T-helper 2 cell (primary cell): ENCODE measurements around the gene SIGLEC9.

ENCODE experiments used
- DNase-seq, 5 experiments: peaks; one replicate each; pipeline versions ENCODE4 v3.0.0 to v3.0.0-alpha.2; 2012 to 2022
- total RNA-seq, 2 donors: gene quantifications; one replicate each; lab custom pipeline; 2026; lab: John Stamatoyannopoulos, UW

SIGLEC9 gene
- 0 to 0.61 reads per million in 2 donors for total RNA-seq

DNA sequence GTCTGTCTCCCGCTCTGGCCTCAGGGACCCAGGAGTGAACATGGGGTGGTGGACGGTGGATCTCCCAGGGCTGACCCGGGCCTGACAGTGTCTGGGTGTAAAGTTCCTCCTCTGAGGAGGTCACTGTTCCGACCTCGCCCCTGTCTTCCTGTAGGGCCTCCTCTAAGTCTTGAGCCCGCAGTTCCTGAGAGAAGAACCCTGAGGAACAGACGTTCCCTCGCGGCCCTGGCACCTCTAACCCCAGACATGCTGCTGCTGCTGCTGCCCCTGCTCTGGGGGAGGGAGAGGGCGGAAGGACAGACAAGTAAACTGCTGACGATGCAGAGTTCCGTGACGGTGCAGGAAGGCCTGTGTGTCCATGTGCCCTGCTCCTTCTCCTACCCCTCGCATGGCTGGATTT is at the start of gene SIGLEC9:
Gene SIGLEC9 (plus strand): TSS at position 178 of the 400 bp plus-strand sequence. CDS start 69 bp downstream, at position 247.
- no peak for DNase-seq

DNA sequence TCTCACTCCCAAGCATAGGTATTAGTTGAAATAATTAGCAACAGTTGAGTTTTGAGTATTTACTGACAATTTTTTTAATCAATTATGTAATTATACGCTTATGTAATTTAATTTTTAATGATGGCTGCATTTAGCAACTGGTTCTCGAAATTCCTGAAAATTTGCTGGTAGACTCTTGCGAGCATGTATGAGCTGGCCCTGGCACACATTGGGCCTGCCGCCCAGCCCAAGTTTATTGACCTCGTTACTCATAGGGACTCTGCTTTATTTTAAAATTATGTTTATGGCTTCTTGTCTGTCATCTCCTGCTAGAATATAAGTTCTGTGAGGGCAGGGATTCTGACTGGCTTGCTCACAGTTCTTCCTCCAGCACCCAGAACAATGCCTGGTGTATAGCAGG is 48.7 kb upstream of the SIGLEC9 start:
- no peak for DNase-seq

DNA sequence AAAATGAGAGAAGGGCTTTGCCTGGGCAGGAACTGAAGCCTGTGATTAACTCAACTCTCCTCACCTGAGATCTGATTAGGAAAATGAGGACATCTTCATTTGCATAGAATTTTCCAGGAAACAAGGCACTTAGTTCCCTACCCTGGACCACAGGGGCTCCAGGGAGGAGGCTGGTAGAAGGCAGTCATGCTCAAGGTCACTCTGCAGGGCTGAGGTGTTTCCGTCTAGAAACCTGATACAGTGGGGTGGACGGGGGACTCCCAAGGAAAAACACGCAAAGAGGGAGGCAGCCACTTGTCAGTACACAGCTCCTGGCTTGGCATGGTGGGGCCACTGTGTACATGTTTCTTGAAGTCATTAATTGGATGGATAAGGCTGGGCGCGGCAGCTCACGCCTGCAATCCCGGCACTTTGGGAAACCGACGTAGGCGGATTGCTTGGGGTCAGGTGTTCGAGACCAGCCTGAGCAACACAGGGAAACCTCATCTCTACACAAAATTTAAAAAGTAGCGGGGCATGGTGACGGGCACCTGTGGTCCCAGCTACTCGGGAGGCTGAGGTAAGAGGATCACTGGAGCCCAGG is 48.0 kb upstream of the SIGLEC9 start:
- no peak for DNase-seq

GRCh38 chr19:51078104-51078503 is 46.6 kb upstream of the SIGLEC9 start:
- no peak for DNase-seq

- DNase-seq = no peak
Observed at GRCh38 chr19:51078731-51079130, 46.0 kb upstream of the SIGLEC9 start.

- DNase-seq = no peak
Observed at GRCh38 chr19:51079481-51080110, 45.1 kb upstream of the SIGLEC9 start.

DNA sequence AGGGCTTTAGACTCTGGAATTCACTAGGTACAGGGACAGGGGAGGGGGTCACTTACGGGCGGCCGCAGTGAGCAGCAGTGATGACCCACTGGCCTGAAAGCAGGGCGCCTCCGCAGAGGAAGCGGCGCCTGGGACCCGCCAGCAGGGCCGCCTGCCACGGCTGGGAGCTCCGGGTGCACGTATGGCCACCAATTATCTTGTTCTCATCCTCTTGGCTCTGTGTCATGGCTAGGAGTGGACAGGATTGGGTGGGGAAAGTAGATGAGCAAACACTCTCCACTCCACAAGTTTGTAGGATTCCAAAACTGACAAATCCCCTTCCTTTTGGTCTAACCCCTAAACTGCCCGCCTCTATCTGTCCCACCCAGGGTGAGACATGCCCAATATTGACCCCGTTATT is 43.2 kb upstream of the SIGLEC9 start:
- DNase-seq = no peak

DNA sequence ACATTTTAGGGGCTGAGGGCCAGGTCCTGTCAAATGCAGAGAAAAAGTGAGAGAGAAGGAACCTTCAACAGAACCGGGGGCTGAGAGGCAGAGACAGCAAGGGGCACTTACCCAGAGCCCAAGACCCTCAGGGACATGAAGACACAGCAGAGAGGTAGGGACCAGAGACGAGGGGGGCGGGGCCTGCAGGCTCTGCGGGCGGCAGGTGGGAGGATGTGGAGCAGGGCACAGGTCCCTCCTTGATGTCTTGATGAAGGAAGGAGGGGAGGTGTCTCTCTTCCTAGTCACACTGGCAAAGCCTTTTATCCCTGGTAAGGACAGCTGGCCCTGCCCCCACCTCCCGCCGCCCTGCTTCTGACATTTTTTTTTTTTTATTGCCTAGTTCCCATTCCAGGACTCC is 42.1 kb upstream of the SIGLEC9 start, which contains the start of gene KLK14:
Gene KLK14 (minus strand): TSS at position 277 of the 400 bp plus-strand sequence. CDS start 273 bp downstream, at position 4.
- no peak for DNase-seq

DNA sequence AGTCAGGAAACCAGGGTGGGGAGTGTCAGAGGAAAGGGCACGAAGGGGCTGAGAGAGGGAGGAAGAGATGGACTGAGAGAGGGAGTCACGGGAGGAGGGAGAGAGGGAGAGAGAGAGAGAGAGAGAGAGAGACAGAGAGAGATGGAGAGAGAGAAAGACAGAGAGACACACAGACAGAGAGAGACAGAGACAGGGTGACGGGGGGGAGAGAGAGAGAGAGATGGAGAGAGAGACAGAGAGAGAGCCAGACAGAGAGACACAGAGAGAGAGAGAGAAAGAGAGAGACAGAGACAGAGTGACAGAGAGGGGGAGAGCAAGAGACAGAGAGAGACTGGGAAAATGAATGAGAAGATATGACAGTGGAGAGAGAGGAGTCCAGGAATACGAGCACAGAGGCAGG is 41.5 kb upstream of the SIGLEC9 start:
- DNase-seq = no peak

- DNase-seq = no peak
Observed at GRCh38 chr19:51083783-51084182, 40.9 kb upstream of the SIGLEC9 start.

DNA sequence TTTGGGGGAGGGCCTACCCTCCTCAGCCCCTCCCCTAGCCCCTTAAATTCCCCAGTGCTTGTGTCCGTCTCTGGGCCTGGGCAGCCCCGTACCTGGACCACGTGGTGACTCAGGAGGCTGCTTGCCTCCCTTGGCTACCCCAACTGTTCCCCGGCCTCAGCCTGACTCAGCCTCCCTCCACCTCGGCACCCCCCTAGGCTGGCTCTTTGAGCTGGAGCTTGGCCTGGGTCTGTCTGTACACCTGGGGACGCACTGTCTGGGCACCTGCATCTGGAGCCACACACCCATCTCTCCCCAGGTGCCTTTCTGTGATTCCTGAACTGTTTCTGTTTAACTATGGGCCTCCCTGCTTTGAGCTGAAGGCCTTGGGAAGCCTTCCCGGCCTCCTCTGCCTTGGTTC is 40.2 kb upstream of the SIGLEC9 start:
- DNase-seq = no peak

DNA sequence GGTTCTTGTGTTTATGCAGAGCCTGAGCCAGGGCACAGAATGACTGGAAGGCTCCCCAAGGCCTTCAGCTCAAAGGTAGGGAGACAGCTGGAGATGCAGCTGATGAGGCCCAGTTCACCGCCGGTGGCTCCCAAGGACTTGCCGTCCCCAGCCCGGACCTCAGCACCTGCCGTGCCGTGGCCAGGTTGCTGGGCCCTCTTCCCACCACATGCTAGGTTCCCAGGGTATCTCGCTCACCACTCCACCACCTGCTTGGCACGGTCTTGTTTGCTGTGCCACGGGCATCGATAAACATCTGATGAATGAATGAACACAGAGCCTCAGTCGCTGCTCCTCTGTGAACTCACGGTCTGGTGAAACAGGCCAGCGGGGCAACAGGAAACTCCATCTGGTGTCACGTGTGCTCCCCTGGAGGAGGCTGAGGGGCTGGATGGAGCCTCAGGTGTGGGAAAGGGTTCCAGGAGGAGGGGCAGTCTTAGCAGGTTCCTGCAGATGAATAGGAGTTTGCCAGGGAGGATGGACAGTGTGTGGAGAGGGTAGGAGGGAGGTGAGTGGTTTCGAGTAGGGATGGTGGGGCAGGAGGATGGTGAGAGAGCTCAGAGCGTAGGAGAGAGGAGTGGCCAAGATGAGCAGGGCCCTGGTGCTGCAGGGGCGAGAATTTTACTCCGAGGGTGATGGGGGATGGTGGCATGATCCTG is 38.4 kb upstream of the SIGLEC9 start:
- no peak for DNase-seq

- no peak for DNase-seq
Observed at GRCh38 chr19:51089786-51090185, 34.9 kb upstream of the SIGLEC9 start.

- DNase-seq = no peak
Observed at GRCh38 chr19:51090471-51090870, 34.2 kb upstream of the SIGLEC9 start.

GRCh38 chr19:51091126-51091525 is 33.6 kb upstream of the SIGLEC9 start:
- DNase-seq = no peak

DNA sequence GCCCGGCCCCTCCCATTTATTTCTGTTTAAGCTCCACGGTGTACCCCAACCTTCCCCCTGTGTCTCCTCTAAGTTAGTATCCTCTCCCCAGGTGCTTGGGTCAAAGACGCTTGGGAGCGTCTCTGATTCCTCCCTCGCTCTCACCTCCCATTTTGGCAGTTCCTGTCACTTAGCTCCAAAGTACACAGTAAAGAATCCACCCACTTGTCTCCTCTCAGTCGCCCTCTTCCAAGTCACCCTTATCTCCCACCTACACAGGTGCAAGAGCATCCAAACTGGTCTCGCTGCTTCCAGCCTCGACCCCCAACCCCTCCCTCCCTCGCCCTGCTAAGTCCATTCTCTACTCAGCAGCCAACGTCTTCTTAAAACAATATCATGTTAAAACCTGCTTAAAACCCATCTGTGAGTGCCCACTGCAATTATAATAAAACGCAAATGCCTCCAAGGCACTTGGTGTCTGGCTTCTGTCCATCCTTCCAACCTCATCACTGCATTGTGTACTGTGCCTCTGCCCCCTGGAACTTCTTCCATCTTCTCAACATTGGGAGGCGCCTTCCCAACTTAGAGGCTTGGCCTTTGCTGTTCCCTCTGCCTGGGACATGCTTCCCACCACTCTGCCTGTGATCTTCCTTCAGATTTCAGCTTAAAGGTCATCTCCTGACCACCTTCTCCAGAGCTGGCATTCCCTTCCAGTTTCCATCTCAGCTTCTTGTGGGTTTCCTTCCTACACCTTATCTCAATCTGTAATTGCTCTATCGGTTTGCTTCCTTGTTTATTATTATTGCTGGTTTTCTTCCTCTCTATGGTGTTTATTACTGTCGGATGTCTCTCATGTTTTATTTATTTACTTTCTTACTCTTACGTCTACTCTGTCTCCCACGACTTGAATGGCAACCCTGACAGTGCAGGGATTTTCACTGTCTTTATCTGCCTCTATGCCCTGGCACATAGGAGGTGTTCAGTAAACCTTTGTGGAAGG is 32.5 kb upstream of the SIGLEC9 start:
- DNase-seq = no peak

- DNase-seq = no peak
Observed at GRCh38 chr19:51093101-51093500, 31.6 kb upstream of the SIGLEC9 start.

GRCh38 chr19:51093510-51094345 is 31.0 kb upstream of the SIGLEC9 start:
- DNase-seq = no peak

DNA sequence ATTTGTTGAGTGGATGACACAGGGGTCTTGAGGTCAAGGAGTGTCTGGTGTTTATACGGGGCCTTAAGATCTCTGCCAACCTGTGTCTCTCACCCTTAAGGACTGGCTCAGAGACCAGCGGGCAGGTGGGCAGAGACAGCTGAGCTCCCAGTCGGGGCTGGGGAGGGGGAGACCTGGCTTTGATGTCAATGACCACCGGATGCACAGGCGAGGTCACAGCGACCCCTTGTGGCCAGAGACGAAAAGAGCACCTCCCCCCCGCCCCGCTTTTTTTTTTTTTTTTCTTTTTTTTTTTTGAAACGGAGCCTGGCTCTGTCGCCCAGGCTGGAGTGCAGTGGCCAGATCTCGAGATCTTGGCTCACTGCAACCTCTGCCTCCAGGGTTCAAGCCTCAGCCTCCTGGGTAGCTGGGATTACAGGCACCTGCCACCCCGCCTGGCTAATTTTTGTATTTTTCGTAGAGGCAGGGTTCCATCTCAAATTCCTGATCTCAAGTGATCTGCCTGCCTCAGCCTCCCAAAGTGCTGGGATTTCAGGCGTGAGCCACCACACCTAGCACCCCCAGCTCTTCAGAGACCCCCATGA is 29.9 kb upstream of the SIGLEC9 start:
- peak in 1 of 5 experiments; percentile 29 for DNase-seq

GRCh38 chr19:51096473-51097165 is 28.1 kb upstream of the SIGLEC9 start:
- no peak for DNase-seq
